Epithelial cell of esophagus (primary cell): ENCODE data around the gene SLC36A1.

Source experiments
- DNase-seq: peaks from one replicate; pipeline ENCODE4 v3.0.0; 2010; ENCODE audit warnings: low read depth
- H3K4me3 ChIP-seq: 2 replicates; pipeline ENCODE4 v1.5.1; 2011; ENCODE audit warnings: mild to moderate bottlenecking, low read length, control low read depth
- CTCF ChIP-seq: IDR thresholded peaks from 2 replicates; pipeline ENCODE4 v1.5.1; 2011; ENCODE audit warnings: low read depth, mild to moderate bottlenecking, low read length, control low read depth, inconsistent platforms; ENCODE audit not compliant: insufficient read depth; ENCODE audit errors: missing control alignments

SLC36A1 gene

GRCh38 chr5:151451626-151452520, 4.5 kb downstream of the SLC36A1 start:
- TF ChIP-seq CTCF: no peak
- H3K4me3 ChIP-seq: no peak overlapping the region
- peak; percentile 24 for DNase-seq

GRCh38 chr5:151454166-151454565, 6.8 kb downstream of the SLC36A1 start:
- no peak for TF ChIP-seq CTCF
- H3K4me3 ChIP-seq: no peak overlapping the region
- no peak for DNase-seq

GRCh38 chr5:151454889-151455288, 7.5 kb downstream of the SLC36A1 start:
- TF ChIP-seq CTCF: no peak
- no peak overlapping the region for H3K4me3 ChIP-seq
- no peak for DNase-seq

- no peak for DNase-seq
- TF ChIP-seq CTCF: no peak
- H3K4me3 ChIP-seq: no peak overlapping the region
These were observed 9.0 kb downstream of the SLC36A1 start for GRCh38 chr5:151456321-151456940.

GRCh38 chr5:151458314-151458713, 10.9 kb downstream of the SLC36A1 start:
- DNase-seq: no peak
- no peak overlapping the region for H3K4me3 ChIP-seq
- no peak for TF ChIP-seq CTCF

GRCh38 chr5:151459680-151460324, 12.4 kb downstream of the SLC36A1 start:
- no peak overlapping the region for H3K4me3 ChIP-seq
- DNase-seq: no peak
- TF ChIP-seq CTCF: no peak
